ENCODE measurements around the gene SLC34A2. TPM values are rescaled to one million over a fixed set of nuclear protein-coding genes. Genes with fewer than 3 reads are reported as not detected.
"Not testable (repeated sequence)": the region's sequence is repeated elsewhere in the genome, so short reads cannot be mapped to it uniquely, and the experiment has no call there.

The SLC34A2 gene
- polyA plus RNA-seq, 1 donor = 2.0 TPM

DNA sequence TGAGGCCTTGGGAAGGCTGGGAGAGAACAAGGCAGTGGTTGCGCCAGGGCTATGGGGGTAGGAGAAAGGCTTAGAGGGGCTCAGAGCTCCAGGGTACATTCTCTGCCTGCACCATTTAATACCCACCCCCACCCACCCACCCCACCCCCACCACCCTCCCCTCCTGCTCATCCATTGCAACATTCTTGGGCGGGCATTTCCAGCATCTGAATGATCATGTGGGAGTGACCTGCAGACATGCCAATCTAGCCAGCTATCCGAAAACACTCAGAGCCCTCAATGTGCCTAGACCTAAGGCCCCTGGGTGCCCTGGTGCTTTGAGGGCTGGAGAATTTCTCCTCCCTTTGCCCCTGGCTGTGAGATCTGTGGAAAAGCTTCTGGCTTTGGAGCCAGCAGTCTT is 3.1 kb downstream of the SLC34A2 start:
- no peaks in the 10 kb centered on the region for H3K9me3 ChIP-seq (ENCODE audit: control insufficient read depth, low read depth, low read length)
- WGBS (ENCODE audit: insufficient coverage, low lambda C conversion rate) = no CpG with 5 or more reads among the region's 3 CpGs
- no peaks in the 10 kb centered on the region for H3K36me3 ChIP-seq (ENCODE audit: control insufficient read depth, insufficient read depth, low read length)
- H3K27ac ChIP-seq (ENCODE audit: low read length) = no peak overlapping the region
- H3K4me1 ChIP-seq (ENCODE audit: control insufficient read depth, insufficient read depth, low read length) = peaks cover 5% of the 10 kb centered on the region
- H3K4me3 ChIP-seq (ENCODE audit: low read length) = no peak overlapping the region
- no peak for DNase-seq
- peaks cover 29% of the 10 kb centered on the region for H3K27me3 ChIP-seq (ENCODE audit: control insufficient read depth, insufficient read depth, low read length)

DNA sequence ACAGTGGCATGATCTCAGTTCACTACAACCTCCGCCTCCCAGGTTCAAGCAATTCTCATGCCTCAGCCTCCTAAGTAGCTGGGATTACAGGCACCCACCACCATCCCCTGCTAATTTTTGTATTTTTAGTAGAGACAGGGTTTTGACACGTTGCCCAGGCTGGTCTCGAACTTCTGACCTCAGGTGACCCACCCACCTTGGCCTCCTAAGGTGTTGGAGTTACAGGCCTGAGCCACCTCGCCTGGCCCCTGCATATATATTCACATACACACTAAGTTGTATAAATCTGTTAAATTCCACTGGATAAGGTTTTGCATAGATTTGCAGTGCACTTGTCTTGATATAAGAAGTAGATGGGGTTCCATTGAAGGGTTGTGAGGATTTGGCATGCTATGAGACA is 5.8 kb downstream of the SLC34A2 start:
- not testable (repeated sequence) for H3K36me3 ChIP-seq (ENCODE audit: control insufficient read depth, insufficient read depth, low read length); H3K27me3 ChIP-seq (ENCODE audit: control insufficient read depth, insufficient read depth, low read length); DNase-seq; H3K4me1 ChIP-seq (ENCODE audit: control insufficient read depth, insufficient read depth, low read length); H3K27ac ChIP-seq (ENCODE audit: low read length); H3K4me3 ChIP-seq (ENCODE audit: low read length); H3K9me3 ChIP-seq (ENCODE audit: control insufficient read depth, low read depth, low read length)
- WGBS (ENCODE audit: insufficient coverage, low lambda C conversion rate) = 100% methylated on average over 1 of the region's 4 CpGs

DNA sequence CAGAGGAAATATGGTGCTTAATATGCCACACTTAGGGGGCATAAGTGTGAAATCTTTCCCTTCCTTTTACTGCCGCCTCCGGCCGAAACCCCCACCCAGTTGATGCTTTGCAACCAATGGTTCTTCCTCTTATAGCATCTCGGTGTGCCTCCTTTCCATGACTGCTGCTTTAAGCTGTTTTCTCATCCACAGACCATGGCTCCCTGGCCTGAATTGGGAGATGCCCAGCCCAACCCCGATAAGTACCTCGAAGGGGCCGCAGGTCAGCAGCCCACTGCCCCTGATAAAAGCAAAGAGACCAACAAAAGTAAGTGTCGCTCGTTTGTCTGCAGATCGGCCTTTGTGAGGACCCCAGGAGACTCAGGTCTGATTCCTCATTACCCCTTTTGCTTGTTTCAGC is 6.7 kb downstream of the SLC34A2 start:
- Histone ChIP-seq H3K27me3 (ENCODE audit: control insufficient read depth, insufficient read depth, low read length) (no peaks in the 10 kb centered on the region), H3K4me3 (ENCODE audit: low read length) (no peak overlapping the region), H3K9me3 (ENCODE audit: control insufficient read depth, low read depth, low read length) (no peaks in the 10 kb centered on the region), H3K27ac (ENCODE audit: low read length) (no peak overlapping the region), H3K36me3 (ENCODE audit: control insufficient read depth, insufficient read depth, low read length) (no peaks in the 10 kb centered on the region), H3K4me1 (ENCODE audit: control insufficient read depth, insufficient read depth, low read length) (no peaks in the 10 kb centered on the region)
- DNase-seq = no peak
- WGBS (ENCODE audit: insufficient coverage, low lambda C conversion rate) = 93% methylated on average over 3 of the region's 10 CpGs

DNA sequence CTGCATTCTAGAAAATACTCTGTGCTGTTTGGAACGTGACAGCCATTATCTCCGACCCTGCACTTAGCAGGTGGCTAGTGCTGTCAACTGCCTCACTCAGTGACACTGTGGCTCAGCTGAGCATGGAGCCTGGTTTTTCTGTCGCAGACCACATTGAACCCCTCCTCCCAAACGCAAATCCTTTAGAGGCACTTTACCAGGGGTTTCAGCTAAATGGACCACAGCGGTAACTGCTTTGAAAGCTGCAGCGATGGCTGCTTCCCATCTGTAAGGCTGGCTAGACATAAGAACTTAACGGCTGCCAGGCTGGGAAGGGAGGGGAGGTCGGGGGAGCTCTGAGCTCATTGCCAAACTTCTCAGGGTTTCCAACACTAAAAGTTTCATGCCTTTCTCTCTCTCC is 8.1 kb downstream of the SLC34A2 start:
- Histone ChIP-seq H3K27ac (ENCODE audit: low read length) (no peak overlapping the region), H3K4me1 (ENCODE audit: control insufficient read depth, insufficient read depth, low read length) (no peaks in the 10 kb centered on the region), H3K9me3 (ENCODE audit: control insufficient read depth, low read depth, low read length) (no peaks in the 10 kb centered on the region), H3K27me3 (ENCODE audit: control insufficient read depth, insufficient read depth, low read length) (no peaks in the 10 kb centered on the region), H3K4me3 (ENCODE audit: low read length) (no peak overlapping the region), H3K36me3 (ENCODE audit: control insufficient read depth, insufficient read depth, low read length) (no peaks in the 10 kb centered on the region)
- no CpG with 5 or more reads among the region's 8 CpGs for WGBS (ENCODE audit: insufficient coverage, low lambda C conversion rate)
- DNase-seq = no peak

DNA sequence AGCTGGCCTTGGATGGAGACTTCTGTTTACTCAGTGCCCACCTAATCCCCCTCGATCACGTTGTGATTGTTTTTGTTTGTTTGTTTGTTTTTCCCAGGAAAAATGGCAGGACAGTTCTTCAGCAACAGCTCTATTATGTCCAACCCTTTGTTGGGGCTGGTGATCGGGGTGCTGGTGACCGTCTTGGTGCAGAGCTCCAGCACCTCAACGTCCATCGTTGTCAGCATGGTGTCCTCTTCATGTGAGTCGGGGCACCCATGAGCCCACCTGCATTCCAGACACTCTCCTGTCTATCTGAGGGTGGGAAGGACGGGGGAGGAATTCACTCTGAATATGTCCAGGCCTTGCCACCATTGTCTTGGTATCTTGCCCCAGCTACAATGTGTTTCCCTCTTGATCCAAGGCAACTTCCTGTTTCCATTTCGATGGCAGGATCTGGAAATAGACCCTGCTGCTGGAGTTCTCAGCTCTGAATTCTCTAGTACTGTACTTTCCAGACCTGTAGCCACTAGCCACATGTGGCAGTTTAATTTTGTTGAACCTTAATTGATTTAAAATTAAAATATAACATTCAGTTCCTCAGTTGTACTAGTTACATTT is 10.5 kb downstream of the SLC34A2 start:
- Histone ChIP-seq H3K4me3 (ENCODE audit: low read length) (no peak overlapping the region), H3K27ac (ENCODE audit: low read length) (no peak overlapping the region), H3K9me3 (ENCODE audit: control insufficient read depth, low read depth, low read length) (no peaks in the 10 kb centered on the region), H3K27me3 (ENCODE audit: control insufficient read depth, insufficient read depth, low read length) (no peaks in the 10 kb centered on the region), H3K36me3 (ENCODE audit: control insufficient read depth, insufficient read depth, low read length) (no peaks in the 10 kb centered on the region), H3K4me1 (ENCODE audit: control insufficient read depth, insufficient read depth, low read length) (no peaks in the 10 kb centered on the region)
- no peak for DNase-seq
- WGBS (ENCODE audit: insufficient coverage, low lambda C conversion rate) = no CpG with 5 or more reads among the region's 9 CpGs

DNA sequence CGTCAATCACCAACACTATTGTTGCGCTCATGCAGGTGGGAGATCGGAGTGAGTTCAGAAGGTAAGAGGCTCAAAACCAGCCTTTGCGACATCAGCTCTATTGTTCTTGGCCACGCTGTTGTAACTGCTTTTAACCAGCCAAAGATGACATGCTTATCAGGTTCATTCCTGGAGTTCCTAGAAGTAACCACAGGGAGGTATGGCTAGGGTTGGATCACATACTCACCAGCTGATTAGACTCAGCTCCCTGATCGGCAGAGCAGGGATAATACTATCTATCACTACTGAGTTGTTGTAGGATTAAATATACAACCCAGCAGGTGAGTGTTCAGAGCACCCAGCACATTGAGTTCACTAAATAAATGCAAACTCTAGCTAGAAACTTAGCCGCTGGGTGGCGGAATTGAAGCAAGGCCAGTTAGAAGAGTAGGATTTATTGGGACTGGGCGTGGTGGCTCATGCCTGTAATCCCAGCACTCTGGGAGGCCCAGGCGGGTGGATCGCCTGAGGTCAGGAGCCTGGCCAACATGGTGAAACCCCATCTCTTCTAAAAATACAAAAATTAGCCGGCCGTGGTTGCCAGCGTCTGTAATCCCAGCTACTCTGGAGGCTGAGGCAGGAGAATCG is 12.4 kb downstream of the SLC34A2 start:
- Histone ChIP-seq H3K27me3 (ENCODE audit: control insufficient read depth, insufficient read depth, low read length) (no peaks in the 10 kb centered on the region), H3K4me3 (ENCODE audit: low read length) (no peak overlapping the region), H3K4me1 (ENCODE audit: control insufficient read depth, insufficient read depth, low read length) (no peaks in the 10 kb centered on the region), H3K36me3 (ENCODE audit: control insufficient read depth, insufficient read depth, low read length) (no peaks in the 10 kb centered on the region), H3K9me3 (ENCODE audit: control insufficient read depth, low read depth, low read length) (no peaks in the 10 kb centered on the region), H3K27ac (ENCODE audit: low read length) (no peak overlapping the region)
- WGBS (ENCODE audit: insufficient coverage, low lambda C conversion rate) = no CpG with 5 or more reads among the region's 15 CpGs
- no peak for DNase-seq

DNA sequence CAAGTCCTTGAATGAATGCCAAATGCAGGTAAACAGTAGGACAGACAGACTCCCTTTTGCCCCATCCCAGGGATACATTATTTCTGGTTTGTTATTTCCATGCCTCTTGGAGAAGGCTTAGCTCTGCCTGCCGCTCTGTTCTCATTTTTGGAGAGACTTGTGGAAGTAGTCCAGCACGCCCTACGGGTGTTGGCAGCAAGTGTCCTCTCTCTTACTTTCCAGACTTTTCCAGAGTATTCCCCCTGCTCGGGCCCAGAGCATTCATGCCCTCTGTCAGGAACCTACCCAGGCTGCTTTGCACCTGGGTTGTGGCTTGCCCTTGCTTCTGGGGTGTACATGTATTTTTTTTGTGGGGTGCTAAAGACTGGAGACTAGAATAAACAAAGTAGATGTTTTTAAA is 15.3 kb downstream of the SLC34A2 start:
- Histone ChIP-seq H3K27ac (ENCODE audit: low read length) (no peak overlapping the region), H3K36me3 (ENCODE audit: control insufficient read depth, insufficient read depth, low read length) (no peaks in the 10 kb centered on the region), H3K4me3 (ENCODE audit: low read length) (no peak overlapping the region), H3K27me3 (ENCODE audit: control insufficient read depth, insufficient read depth, low read length) (no peaks in the 10 kb centered on the region), H3K4me1 (ENCODE audit: control insufficient read depth, insufficient read depth, low read length) (no peaks in the 10 kb centered on the region), H3K9me3 (ENCODE audit: control insufficient read depth, low read depth, low read length) (no peaks in the 10 kb centered on the region)
- no peak for DNase-seq
- WGBS (ENCODE audit: insufficient coverage, low lambda C conversion rate) = no CpG with 5 or more reads among the region's 4 CpGs

DNA sequence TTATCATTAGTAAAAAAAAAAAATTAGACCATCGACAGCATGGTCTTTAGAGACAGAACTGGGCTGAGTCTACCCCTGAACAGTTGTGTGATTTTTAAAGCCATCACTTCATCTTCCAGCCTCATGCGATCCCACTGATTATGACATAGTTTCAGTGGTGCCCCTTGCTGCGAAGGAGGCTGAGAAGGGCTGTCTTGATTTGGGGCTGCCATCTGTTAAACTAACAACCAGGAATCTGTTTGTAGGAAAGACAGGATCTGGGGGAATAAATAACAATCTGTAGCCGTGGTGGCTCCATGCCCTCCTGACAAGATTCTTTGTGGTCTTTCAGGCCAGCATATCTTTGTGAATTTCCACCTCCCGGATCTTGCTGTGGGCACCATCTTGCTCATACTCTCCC is 17.1 kb downstream of the SLC34A2 start:
- Histone ChIP-seq H3K4me1 (ENCODE audit: control insufficient read depth, insufficient read depth, low read length) (no peaks in the 10 kb centered on the region), H3K9me3 (ENCODE audit: control insufficient read depth, low read depth, low read length) (peaks cover 3% of the 10 kb centered on the region), H3K27me3 (ENCODE audit: control insufficient read depth, insufficient read depth, low read length) (no peaks in the 10 kb centered on the region), H3K36me3 (ENCODE audit: control insufficient read depth, insufficient read depth, low read length) (no peaks in the 10 kb centered on the region), H3K27ac (ENCODE audit: low read length) (no peak overlapping the region), H3K4me3 (ENCODE audit: low read length) (no peak overlapping the region)
- no peak for DNase-seq
- WGBS (ENCODE audit: insufficient coverage, low lambda C conversion rate) = no CpG with 5 or more reads among the region's 5 CpGs

DNA sequence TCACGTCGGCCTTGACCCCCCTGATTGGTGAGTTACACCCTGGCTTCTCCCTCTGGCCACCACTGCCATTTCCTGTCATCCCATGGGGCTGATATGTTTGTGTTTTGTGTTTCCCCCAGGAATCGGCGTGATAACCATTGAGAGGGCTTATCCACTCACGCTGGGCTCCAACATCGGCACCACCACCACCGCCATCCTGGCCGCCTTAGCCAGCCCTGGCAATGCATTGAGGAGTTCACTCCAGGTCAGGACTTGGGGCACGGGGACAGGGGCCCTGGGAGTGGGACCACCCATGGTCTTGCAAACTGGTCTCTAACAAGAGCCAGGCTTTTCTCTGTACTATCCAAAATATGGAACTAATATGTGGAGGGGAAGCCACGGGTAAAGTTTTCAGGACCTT is 18.7 kb downstream of the SLC34A2 start:
- Histone ChIP-seq H3K9me3 (ENCODE audit: control insufficient read depth, low read depth, low read length) (peaks cover 3% of the 10 kb centered on the region), H3K36me3 (ENCODE audit: control insufficient read depth, insufficient read depth, low read length) (no peaks in the 10 kb centered on the region), H3K27ac (ENCODE audit: low read length) (no peak overlapping the region), H3K4me3 (ENCODE audit: low read length) (no peak overlapping the region), H3K27me3 (ENCODE audit: control insufficient read depth, insufficient read depth, low read length) (no peaks in the 10 kb centered on the region), H3K4me1 (ENCODE audit: control insufficient read depth, insufficient read depth, low read length) (no peaks in the 10 kb centered on the region)
- no peak for DNase-seq
- WGBS (ENCODE audit: insufficient coverage, low lambda C conversion rate) = no CpG with 5 or more reads among the region's 10 CpGs

DNA sequence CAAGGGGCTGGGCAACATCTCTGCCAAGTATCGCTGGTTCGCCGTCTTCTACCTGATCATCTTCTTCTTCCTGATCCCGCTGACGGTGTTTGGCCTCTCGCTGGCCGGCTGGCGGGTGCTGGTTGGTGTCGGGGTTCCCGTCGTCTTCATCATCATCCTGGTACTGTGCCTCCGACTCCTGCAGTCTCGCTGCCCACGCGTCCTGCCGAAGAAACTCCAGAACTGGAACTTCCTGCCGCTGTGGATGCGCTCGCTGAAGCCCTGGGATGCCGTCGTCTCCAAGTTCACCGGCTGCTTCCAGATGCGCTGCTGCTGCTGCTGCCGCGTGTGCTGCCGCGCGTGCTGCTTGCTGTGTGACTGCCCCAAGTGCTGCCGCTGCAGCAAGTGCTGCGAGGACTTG is 20.6 kb downstream of the SLC34A2 start:
- Histone ChIP-seq H3K4me3 (ENCODE audit: low read length) (no peak overlapping the region), H3K27me3 (ENCODE audit: control insufficient read depth, insufficient read depth, low read length) (no peaks in the 10 kb centered on the region), H3K27ac (ENCODE audit: low read length) (no peak overlapping the region), H3K9me3 (ENCODE audit: control insufficient read depth, low read depth, low read length) (peaks cover 3% of the 10 kb centered on the region), H3K36me3 (ENCODE audit: control insufficient read depth, insufficient read depth, low read length) (no peaks in the 10 kb centered on the region), H3K4me1 (ENCODE audit: control insufficient read depth, insufficient read depth, low read length) (no peaks in the 10 kb centered on the region)
- no peak for DNase-seq
- no CpG with 5 or more reads among the region's 30 CpGs for WGBS (ENCODE audit: insufficient coverage, low lambda C conversion rate)

DNA sequence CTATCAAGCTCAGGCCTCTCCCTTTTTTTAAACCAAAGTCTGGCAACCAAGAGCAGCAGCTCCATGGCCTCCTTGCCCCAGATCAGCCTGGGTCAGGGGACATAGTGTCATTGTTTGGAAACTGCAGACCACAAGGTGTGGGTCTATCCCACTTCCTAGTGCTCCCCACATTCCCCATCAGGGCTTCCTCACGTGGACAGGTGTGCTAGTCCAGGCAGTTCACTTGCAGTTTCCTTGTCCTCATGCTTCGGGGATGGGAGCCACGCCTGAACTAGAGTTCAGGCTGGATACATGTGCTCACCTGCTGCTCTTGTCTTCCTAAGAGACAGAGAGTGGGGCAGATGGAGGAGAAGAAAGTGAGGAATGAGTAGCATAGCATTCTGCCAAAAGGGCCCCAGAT is 21.5 kb downstream of the SLC34A2 start:
- Histone ChIP-seq H3K36me3 (ENCODE audit: control insufficient read depth, insufficient read depth, low read length) (no peaks in the 10 kb centered on the region), H3K4me3 (ENCODE audit: low read length) (no peak overlapping the region), H3K9me3 (ENCODE audit: control insufficient read depth, low read depth, low read length) (peaks cover 3% of the 10 kb centered on the region), H3K4me1 (ENCODE audit: control insufficient read depth, insufficient read depth, low read length) (no peaks in the 10 kb centered on the region), H3K27me3 (ENCODE audit: control insufficient read depth, insufficient read depth, low read length) (no peaks in the 10 kb centered on the region), H3K27ac (ENCODE audit: low read length) (no peak overlapping the region)
- WGBS (ENCODE audit: insufficient coverage, low lambda C conversion rate) = no CpG with 5 or more reads among the region's 3 CpGs
- DNase-seq = peak in 1 of 2 donors; percentile 23

Measured in large intestine (tissue), 3 donors.